H9 (cell line): Measurements from ENCODE around the gene GLCCI1. TPM values are rescaled to one million over a fixed set of nuclear protein-coding genes. Genes with fewer than 3 reads are reported as not detected.

Source experiments
- DNase-seq: peaks from one replicate; pipeline ENCODE4 v3.0.0-alpha.2; 2017
- H2AFZ ChIP-seq: one replicate; pipeline ENCODE4 v1.6.1; 2013; ENCODE audit warnings: mild to moderate bottlenecking, low read length, control low read depth, moderate library complexity
- H2AK5ac ChIP-seq: 2 replicates; pipeline ENCODE4 v1.6.1; 2013; ENCODE audit warnings: low read length, control low read depth, mixed read lengths; ENCODE audit not compliant: insufficient read length
- H2BK120ac ChIP-seq: one replicate; pipeline ENCODE4 v1.6.1; 2013; ENCODE audit warnings: low read depth, mild to moderate bottlenecking, low read length, control low read depth, inconsistent platforms; ENCODE audit not compliant: poor library complexity, severe bottlenecking
- H2BK12ac ChIP-seq: 2 replicates; pipeline ENCODE4 v1.6.1; 2013; ENCODE audit warnings: low read length, control low read depth, mixed read lengths, low read depth; ENCODE audit not compliant: insufficient read length
- H2BK15ac ChIP-seq: 2 replicates; pipeline ENCODE4 v1.6.1; 2013; ENCODE audit warnings: low read depth, low read length, control low read depth
- H2BK20ac ChIP-seq: one replicate; pipeline ENCODE4 v1.6.1; 2013; ENCODE audit warnings: low read depth, mild to moderate bottlenecking, low read length, control low read depth, inconsistent platforms; ENCODE audit not compliant: poor library complexity, severe bottlenecking
- H2BK5ac ChIP-seq: 2 replicates; pipeline ENCODE4 v1.6.1; 2013; ENCODE audit warnings: low read length, control low read depth, mixed read lengths; ENCODE audit not compliant: insufficient read length
- H3K14ac ChIP-seq: 2 replicates; pipeline ENCODE4 v1.6.1; 2013; ENCODE audit warnings: low read length, control low read depth; ENCODE audit not compliant: insufficient read depth
- H3K18ac ChIP-seq: 2 replicates; pipeline ENCODE4 v1.6.1; 2013; ENCODE audit warnings: low read depth, mild to moderate bottlenecking, mixed read lengths, low read length, control low read depth; ENCODE audit not compliant: insufficient read length
- H3K23ac ChIP-seq: 2 replicates; pipeline ENCODE4 v1.6.1; 2013; ENCODE audit warnings: low read length, control low read depth, mixed read lengths, low read depth; ENCODE audit not compliant: insufficient read length
- H3K23me2 ChIP-seq: 2 replicates; pipeline ENCODE4 v1.6.1; 2013; ENCODE audit warnings: low read depth, mild to moderate bottlenecking, mixed read lengths, low read length, control low read depth; ENCODE audit not compliant: insufficient read length, poor library complexity, severe bottlenecking
- H3K27ac ChIP-seq: 2 replicates; pipeline ENCODE4 v1.5.1; 2013; ENCODE audit warnings: low read length, control low read depth, mixed read lengths, low read depth; ENCODE audit not compliant: insufficient read length
- H3K27me3 ChIP-seq: 2 replicates; pipeline ENCODE4 v1.6.1; 2013; ENCODE audit warnings: low read length, control low read depth, inconsistent platforms; ENCODE audit not compliant: insufficient read depth
- H3K4ac ChIP-seq: 2 replicates; pipeline ENCODE4 v1.6.1; 2013; ENCODE audit warnings: low read depth, mild to moderate bottlenecking, control low read depth, inconsistent platforms, low read length, moderate library complexity
- H3K4me1 ChIP-seq: 2 replicates; pipeline ENCODE4 v1.6.1; 2013; ENCODE audit warnings: low read length, control low read depth, inconsistent platforms; ENCODE audit not compliant: insufficient read depth
- H3K4me2 ChIP-seq: 2 replicates; pipeline ENCODE4 v1.6.1; 2013; ENCODE audit warnings: low read length, control low read depth, mixed read lengths; ENCODE audit not compliant: insufficient read length, insufficient read depth
- H3K56ac ChIP-seq: 2 replicates; pipeline ENCODE4 v1.6.1; 2013; ENCODE audit warnings: low read depth, mild to moderate bottlenecking, mixed read lengths, low read length, control low read depth; ENCODE audit not compliant: insufficient read length
- H3K79me1 ChIP-seq: 2 replicates; pipeline ENCODE4 v1.6.1; 2013; ENCODE audit warnings: low read depth, mild to moderate bottlenecking, moderate library complexity, low read length, control low read depth, inconsistent platforms; ENCODE audit not compliant: insufficient read depth, poor library complexity, severe bottlenecking
- H3K79me2 ChIP-seq: 2 replicates; pipeline ENCODE4 v1.6.1; 2013; ENCODE audit warnings: low read length, control low read depth, inconsistent platforms; ENCODE audit not compliant: insufficient read depth
- H3K9ac ChIP-seq: 2 replicates; pipeline ENCODE4 v1.6.1; 2013; ENCODE audit warnings: low read length, control low read depth, mixed read lengths; ENCODE audit not compliant: insufficient read length; ENCODE audit errors: extremely low read depth
- H3K9me3 ChIP-seq: one replicate; pipeline ENCODE4 v1.6.1; 2013; ENCODE audit warnings: low read depth, low read length, inconsistent platforms; ENCODE audit not compliant: control insufficient read depth
- H3T11ph ChIP-seq: one replicate; pipeline ENCODE4 v1.6.1; 2013; ENCODE audit warnings: mild to moderate bottlenecking, low read length, control low read depth, inconsistent platforms
- H4K20me1 ChIP-seq: one replicate; pipeline ENCODE4 v1.6.1; 2013; ENCODE audit not compliant: control insufficient read depth, insufficient read length, insufficient read depth
- H4K5ac ChIP-seq: 2 replicates; pipeline ENCODE4 v1.6.1; 2013; ENCODE audit warnings: low read depth, mild to moderate bottlenecking, mixed read lengths, low read length, control low read depth; ENCODE audit not compliant: insufficient read length
- H4K8ac ChIP-seq: replicated peaks from 2 replicates; pipeline ENCODE4 v1.6.1; 2013; ENCODE audit warnings: low read length, control low read depth, mixed read lengths, low read depth; ENCODE audit not compliant: insufficient read length
- H4K91ac ChIP-seq: 2 replicates; pipeline ENCODE4 v1.6.1; 2013; ENCODE audit warnings: low read depth, mild to moderate bottlenecking, moderate library complexity, mixed read lengths, low read length, control low read depth; ENCODE audit not compliant: insufficient read length
- H3K27ac Mint-ChIP-seq, 3 experiments: 2 replicates in 2 of 3; 3 replicates in 1 of 3; pipeline ENCODE4 v1.8.0; 2020 to 2021; ENCODE audit warnings: mixed read lengths in 3 of 3, mild to moderate bottlenecking in 1 of 3, moderate library complexity in 1 of 3
- H3K27me3 Mint-ChIP-seq: 2 replicates; pipeline ENCODE4 v1.8.0; 2021; ENCODE audit warnings: low read depth, mild to moderate bottlenecking, moderate library complexity, mixed read lengths
- H3K36me3 Mint-ChIP-seq, 3 experiments: 2 replicates in 2 of 3; 3 replicates in 1 of 3; pipeline ENCODE4 v1.8.0; 2020 to 2021; ENCODE audit warnings: low read depth in 3 of 3, mixed read lengths in 3 of 3; ENCODE audit not compliant: insufficient read depth in 1 of 3
- H3K4me1 Mint-ChIP-seq, 2 experiments: 2 replicates each; pipeline ENCODE4 v1.8.0; 2020; ENCODE audit warnings: mixed read lengths in 2 of 2
- H3K4me3 Mint-ChIP-seq, 2 experiments: 2 replicates in 1 of 2; 3 replicates in 1 of 2; pipeline ENCODE4 v1.8.0; 2020 to 2021; ENCODE audit warnings: mild to moderate bottlenecking in 2 of 2, mixed read lengths in 2 of 2, moderate library complexity in 1 of 2
- H3K9me3 Mint-ChIP-seq, 2 experiments: 2 replicates in 1 of 2; 3 replicates in 1 of 2; pipeline ENCODE4 v1.8.0; 2020; ENCODE audit warnings: mild to moderate bottlenecking in 2 of 2, mixed read lengths in 2 of 2, moderate library complexity in 1 of 2
- CTCF ChIP-seq: fragments of 200-600 bp; sonication (generic); conservative IDR thresholded peaks from 3 replicates; pipeline ENCODE4 v1.8.0; 2021; ENCODE audit warnings: antibody characterized with exemption, mild to moderate bottlenecking
- WGBS: extraction: QIAGEN DNeasy Blood & Tissue Kit; methylation state at CpG from one replicate; pipeline ENCODE4 v1.1.7; 2013; ENCODE audit warnings: missing lambda C conversion rate, low lambda C conversion rate, mixed read lengths; ENCODE audit not compliant: insufficient read length; ENCODE audit errors: extremely low coverage; 5-methylcytosine and 5-hydroxymethylcytosine counted together
- total RNA-seq: library from RNA; stranded (reverse); gene quantifications from 2 replicates; pipeline ENCODE4 v1.2.1, GENCODE V29; 2021

GLCCI1 gene
- total RNA-seq, 1 experiment from 2014 or later = 19.1 TPM

GRCh38 chr7:7944619-7945282 is 23.8 kb upstream of the GLCCI1 start:
- no peak overlapping the region for H3K27ac ChIP-seq
- H3K9ac ChIP-seq = no peak overlapping the region
- no peak overlapping the region for H2BK20ac ChIP-seq
- no peak overlapping the region for H2BK15ac ChIP-seq
- Mint-ChIP-seq H3K9me3 (no peaks in the 10 kb centered on the region), H3K36me3 (no peaks in the 10 kb centered on the region), H3K27me3 (no peaks in the 10 kb centered on the region; the same call in 1 of the 2 replicates), H3K4me3 (no peak overlapping the region), H3K4me1 (peaks cover 0 to 6% of the 10 kb centered on the region in 2 experiments; a peak in 2 of 4 replicates), H3K27ac (no peak overlapping the region)
- no peak overlapping the region for H4K91ac ChIP-seq
- H4K5ac ChIP-seq = no peak overlapping the region
- no peaks in the 10 kb centered on the region for H4K20me1 ChIP-seq
- no peak overlapping the region for H2BK120ac ChIP-seq
- H3K79me2 ChIP-seq = no peaks in the 10 kb centered on the region
- no peak for TF ChIP-seq CTCF
- no peak overlapping the region for H4K8ac ChIP-seq
- H3K79me1 ChIP-seq = no peaks in the 10 kb centered on the region
- H3K14ac ChIP-seq = no peak overlapping the region
- no peak overlapping the region for H2AK5ac ChIP-seq
- H3K56ac ChIP-seq = no peak overlapping the region
- no peak for DNase-seq
- WGBS = no CpG with 5 or more reads among the region's 7 CpGs
- H3K4ac ChIP-seq = no peak overlapping the region
- H3T11ph ChIP-seq = no peak overlapping the region
- no peak overlapping the region for H3K23ac ChIP-seq
- H3K9me3 ChIP-seq = no peaks in the 10 kb centered on the region
- H2BK5ac ChIP-seq = no peak overlapping the region
- no peak overlapping the region for H3K18ac ChIP-seq
- H3K23me2 ChIP-seq = no peaks in the 10 kb centered on the region
- no peaks in the 10 kb centered on the region for H3K27me3 ChIP-seq
- H2BK12ac ChIP-seq = no peak overlapping the region
- 0 out of 2 replicates have a peak, but pooled peaks cover 3% of the 10 kb centered on the region for H3K4me1 ChIP-seq
- no peak overlapping the region for H3K4me2 ChIP-seq
- H2AFZ ChIP-seq = no peak overlapping the region
